IPS-NIHi7 (cell line): ENCODE measurements around the gene COG2.
A peak's percentile ranks its signal among the peaks of the same experiment; 100 is the strongest.
"Not testable (repeated sequence)": the region's sequence is repeated elsewhere in the genome, so short reads cannot be mapped to it uniquely, and the experiment has no call there.

ENCODE experiments used
- DNase-seq: peaks from one replicate; pipeline ENCODE4 v3.0.0; 2012; ENCODE audit warnings: mixed read lengths; ENCODE audit errors: extremely low spot score

COG2 gene

GRCh38 chr1:230627767-230628166 lies 14.5 kb upstream of the COG2 start:
- no peak for DNase-seq

DNA sequence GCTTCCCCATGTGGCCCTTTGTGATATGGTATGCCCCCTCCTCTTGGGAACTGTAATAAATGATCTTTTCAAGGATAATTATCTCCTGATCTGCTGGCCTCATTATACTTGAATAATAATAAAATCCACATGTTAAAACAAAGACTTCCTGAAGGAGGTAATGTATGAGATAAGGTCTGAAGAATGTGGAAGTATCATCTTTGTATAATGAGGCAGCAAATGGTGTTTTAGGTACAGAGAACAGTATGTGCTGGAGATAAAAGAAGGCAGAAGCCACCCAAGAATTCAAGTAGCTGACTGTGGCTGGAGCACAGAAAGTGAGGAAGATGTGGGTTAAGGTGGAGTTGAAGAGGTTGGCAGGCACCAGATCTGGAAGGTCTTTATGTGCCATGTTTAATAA lies 12.8 kb upstream of the COG2 start:
- no peak for DNase-seq

GRCh38 chr1:230631477-230631876 lies 10.8 kb upstream of the COG2 start:
- no peak for DNase-seq

DNA sequence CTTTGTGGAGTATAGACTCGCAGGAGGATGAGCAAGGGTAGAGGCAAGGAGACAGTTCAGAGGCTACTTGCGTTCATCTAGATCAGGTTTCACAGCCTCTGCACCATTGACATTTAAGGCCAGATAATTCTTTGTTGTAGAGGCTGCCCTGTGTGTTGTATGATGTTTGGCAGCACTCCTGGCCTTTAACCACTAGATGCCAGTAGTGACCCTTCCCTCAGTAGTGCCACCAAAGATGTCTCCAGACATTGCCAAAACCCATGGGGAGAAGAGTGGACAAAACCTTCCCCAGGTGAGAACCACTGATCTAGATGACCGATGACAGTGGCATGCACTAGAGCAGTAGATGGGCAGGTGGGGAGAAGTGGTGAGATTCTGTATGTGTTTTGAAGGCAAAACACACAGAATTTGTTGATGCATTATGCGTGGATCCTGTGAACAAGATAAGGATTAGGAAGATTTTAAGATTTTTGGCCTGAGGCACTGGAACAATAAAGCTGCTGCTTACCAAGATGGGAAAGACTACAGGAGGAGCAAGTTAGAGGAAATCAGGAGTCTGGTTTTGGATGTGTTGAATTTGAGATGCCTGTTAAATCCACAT lies 9.9 kb upstream of the COG2 start:
- peak; percentile 55 for DNase-seq

DNA sequence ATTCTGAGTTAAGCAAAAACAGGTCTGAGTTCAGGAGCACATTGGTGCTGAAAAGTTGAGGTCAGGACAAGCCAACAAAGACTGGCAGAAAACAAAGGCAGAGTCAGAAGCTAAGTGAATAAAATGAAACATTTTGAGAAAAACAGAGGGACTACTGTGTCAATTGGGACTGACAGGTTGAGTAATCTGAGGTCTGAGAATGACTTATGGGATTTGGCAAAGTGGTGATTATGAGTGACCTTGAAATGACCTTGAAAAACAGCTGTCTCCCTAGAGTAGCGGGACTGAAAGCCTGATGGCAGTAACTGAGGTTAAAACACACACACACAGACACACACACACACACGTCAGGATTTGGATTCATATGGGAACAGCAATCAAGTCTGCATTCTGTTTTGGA lies 8.8 kb upstream of the COG2 start:
- no peak for DNase-seq

GRCh38 chr1:230634384-230634783 lies 7.9 kb upstream of the COG2 start:
- DNase-seq, result no peak

GRCh38 chr1:230636575-230637148 lies 5.6 kb upstream of the COG2 start:
- no peak for DNase-seq

GRCh38 chr1:230639714-230640209 lies 2.5 kb upstream of the COG2 start:
- DNase-seq, result no peak

DNA sequence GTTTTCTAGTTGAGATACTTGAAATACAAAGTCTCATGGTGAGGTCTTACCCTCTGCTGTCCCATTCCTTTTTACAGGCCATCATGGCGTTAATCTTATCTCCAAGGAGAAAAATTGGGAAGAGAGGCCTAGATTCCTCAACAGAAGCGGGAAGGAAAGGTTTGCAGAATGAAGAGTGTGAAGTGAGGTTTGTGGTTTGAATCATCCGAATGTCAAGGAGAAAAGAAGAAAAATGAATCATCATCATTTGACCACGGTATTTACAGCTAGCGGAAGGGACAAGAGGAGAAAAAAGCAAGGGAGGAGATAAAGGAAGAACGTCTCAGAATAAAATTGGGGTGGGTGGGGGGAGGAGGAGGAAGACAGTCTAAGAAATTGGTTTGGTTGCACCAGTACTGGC lies 935 bp upstream of the COG2 start:
- no peak for DNase-seq

GRCh38 chr1:230641900-230642262 lies 400 bp upstream of the COG2 start:
- DNase-seq, result peak; percentile 73

DNA sequence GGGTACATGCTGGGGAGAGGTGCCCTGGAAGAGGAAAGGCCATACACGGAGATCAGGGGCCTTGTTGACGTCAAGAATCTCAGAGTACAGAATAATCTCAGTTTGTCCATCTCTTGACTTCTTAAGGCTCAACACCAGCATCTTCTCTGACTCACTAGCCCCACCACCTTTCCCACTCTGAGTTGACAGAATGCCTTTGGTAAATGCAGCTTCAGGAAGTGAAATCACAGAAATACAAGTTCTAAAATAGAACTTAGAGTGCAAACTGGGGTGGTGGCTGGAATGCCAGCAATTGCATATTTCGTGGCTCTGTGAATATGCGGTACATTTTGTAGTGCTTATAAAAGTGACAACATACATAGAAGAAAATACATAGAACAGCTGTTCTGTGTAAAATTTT lies 1.6 kb downstream of the COG2 start:
- DNase-seq, result no peak

DNA sequence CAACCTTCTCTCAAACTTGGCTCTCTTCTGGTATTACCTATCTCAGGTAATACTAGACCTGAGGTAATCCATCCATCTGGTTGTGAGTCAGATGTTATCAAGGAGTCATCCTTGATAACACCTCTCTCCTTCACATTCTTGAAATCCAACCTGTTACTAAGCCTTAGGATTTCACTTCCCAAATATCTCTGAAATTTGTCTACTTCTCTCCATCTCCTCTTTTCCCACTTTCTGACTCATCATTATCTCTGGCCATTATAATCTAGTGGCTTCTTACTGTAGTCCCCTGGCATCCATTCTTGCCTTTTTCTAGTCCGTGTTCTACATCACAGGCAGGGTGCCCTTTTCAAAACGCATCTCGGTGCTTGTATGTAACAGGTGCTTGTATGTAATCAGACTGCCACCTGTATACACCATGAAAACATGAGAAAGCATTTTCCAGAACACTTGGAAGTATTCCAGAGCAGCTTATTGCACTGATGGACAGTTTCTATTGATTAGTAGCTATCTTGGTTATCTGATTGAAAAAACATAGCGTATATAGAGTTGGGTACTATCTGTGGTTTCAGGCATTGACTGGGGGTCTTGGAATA lies 4.5 kb downstream of the COG2 start:
- no peak for DNase-seq

- no peak for DNase-seq
Measured at GRCh38 chr1:230647321-230647720, 5.0 kb downstream of the COG2 start.

DNA sequence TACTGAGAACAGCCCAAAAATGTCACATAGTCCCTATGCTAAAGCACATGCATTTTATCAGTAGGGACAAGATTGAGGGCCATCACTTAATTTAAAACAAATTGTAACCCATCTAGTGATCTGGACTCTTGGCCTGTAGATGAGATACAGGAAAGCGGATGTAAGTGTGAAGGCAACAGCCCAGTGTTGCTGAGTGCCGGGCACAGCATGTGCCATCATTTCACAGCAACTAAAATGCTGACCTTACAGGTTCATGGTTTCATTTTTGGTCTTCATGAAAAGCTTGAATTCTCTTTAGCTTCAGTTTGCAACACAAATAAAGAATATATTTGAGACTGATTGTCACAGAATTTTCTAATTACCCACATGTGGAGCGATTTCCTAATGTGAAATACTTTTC lies 5.8 kb downstream of the COG2 start:
- DNase-seq, result no peak

GRCh38 chr1:230650300-230650699 lies 8.0 kb downstream of the COG2 start:
- DNase-seq, result no peak

DNA sequence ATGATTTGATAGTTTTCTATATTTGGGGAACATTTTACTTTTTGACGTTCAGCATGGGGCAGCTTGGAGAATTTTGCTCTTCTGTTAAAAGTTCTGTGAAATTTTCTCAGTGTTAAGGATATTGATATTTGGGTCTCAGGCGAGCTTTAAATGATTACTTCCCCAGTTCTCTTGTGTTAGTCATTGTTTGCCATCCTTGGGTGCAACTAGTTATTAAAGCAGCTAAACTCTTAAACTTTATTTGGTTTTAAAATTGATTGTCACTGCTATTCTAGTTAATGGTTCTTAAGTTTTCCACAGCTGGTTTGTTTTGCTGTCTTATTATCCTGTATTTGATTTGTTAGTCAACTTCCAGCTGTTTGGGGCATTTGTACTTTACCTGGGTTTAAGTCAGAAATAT lies 9.0 kb downstream of the COG2 start:
- no peak for DNase-seq

DNA sequence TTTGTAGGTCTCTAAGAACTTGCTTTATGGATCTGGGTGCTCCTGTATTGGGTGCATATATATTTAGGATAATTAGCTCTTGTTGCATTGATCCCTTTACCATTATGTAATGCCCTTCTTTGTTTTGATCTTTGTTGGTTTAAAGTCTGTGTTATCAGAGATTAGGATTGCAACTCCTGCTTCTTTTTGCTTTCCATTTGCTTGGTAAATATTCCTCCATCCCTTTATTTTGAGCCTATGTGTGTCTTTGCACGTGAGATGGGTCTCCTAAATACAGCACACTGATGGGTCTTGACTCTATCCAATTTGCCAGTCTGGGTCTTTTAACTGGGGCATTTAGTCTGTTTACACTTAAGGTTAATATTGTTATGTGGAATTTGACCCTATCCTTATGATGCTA lies 14.4 kb downstream of the COG2 start:
- DNase-seq, result not testable (repeated sequence)

GRCh38 chr1:230658103-230658502 lies 15.8 kb downstream of the COG2 start:
- not testable (repeated sequence) for DNase-seq

GRCh38 chr1:230658691-230659090 lies 16.4 kb downstream of the COG2 start:
- no peak for DNase-seq

- no peak for DNase-seq
Measured at GRCh38 chr1:230661976-230662375, 19.7 kb downstream of the COG2 start.

- no peak for DNase-seq
Measured at GRCh38 chr1:230668227-230668626, 25.9 kb downstream of the COG2 start.

- DNase-seq, result no peak
Measured at GRCh38 chr1:230669543-230669942, 27.3 kb downstream of the COG2 start.

DNA sequence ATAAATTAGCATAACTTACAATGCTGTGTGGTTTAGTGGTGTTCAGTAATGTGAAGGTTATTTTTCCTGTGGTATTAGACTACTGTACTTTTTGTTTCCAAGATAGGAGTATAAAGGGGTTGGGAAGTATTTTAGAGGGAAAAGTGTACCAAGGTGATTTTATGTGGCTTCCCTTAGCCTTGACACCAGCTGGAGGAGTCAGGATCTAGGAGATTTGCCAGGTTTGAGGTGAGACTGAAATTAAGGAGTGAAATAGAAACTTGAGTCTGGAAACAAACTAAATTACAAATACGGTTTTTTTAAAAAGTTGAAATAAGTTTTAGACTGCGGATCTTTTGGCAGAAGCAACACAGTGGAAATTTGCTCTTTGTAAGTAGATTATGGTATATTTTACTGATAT lies 32.3 kb downstream of the COG2 start:
- no peak for DNase-seq

DNA sequence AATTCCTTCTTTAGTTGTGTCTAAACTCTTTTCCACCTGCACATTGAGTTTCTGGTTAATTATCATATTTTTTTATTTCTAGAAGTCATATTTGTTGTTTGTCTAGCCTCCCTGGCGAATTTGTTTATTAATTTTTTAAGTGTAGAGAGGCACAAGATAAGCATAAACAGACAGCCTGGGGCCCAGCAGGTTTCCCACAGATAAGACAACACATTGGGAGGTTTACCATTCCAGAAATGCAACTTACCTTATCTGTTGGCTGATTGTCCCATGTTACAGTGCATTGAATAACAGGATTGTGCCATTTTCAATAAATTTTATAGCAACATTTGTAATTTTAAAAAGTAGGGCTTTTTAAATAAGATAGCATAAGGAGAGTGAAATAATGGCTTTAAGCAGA lies 34.9 kb downstream of the COG2 start:
- DNase-seq, result no peak
